HL-60 (cell line): ENCODE results near the gene DGKH.

Source experiments
- DNase-seq, 2 experiments: peaks; one replicate each; pipeline ENCODE4 v3.0.0-alpha.2; 2010 to 2020; ENCODE audit warnings: low read depth in 1 of 2, low spot score in 1 of 2
- H3K27ac ChIP-seq: fragments of 250-450 bp; sonication (Bioruptor Pico); replicated peaks from 2 replicates; pipeline ENCODE4 v1.5.1; 2020; ENCODE audit warnings: mild to moderate bottlenecking, moderate library complexity
- H3K27me3 ChIP-seq: fragments of 250-450 bp; sonication (Bioruptor Pico); 2 replicates; pipeline ENCODE4 v1.5.1; 2021; ENCODE audit warnings: mild to moderate bottlenecking, moderate library complexity; ENCODE audit not compliant: insufficient read depth, poor library complexity, severe bottlenecking
- H3K4me3 ChIP-seq: replicated peaks from 2 replicates; pipeline ENCODE4 v1.5.1; 2011; ENCODE audit warnings: mild to moderate bottlenecking, control low read depth, low read length; ENCODE audit not compliant: insufficient read depth
- GABPA ChIP-seq: IDR thresholded peaks from 2 replicates; pipeline ENCODE4 v1.6.1; 2012; ENCODE audit warnings: low read depth
- POLR2AphosphoS5 ChIP-seq: IDR thresholded peaks from 2 replicates; pipeline ENCODE4 v1.6.1; 2012; ENCODE audit warnings: low read depth
- SPI1 ChIP-seq: IDR thresholded peaks from 2 replicates; pipeline ENCODE4 v1.6.1; 2012; ENCODE audit warnings: low read depth, mild to moderate bottlenecking, borderline replicate concordance
- TF ChIP-seq, protein P1 (sequence below): IDR thresholded peaks from 2 replicates; pipeline ENCODE4 v1.6.1; 2012; ENCODE audit warnings: low read depth; ENCODE audit not compliant: insufficient replicate concordance
- TF ChIP-seq, protein P2 (sequence below): IDR thresholded peaks from one replicate; pipeline ENCODE4 v1.5.1; 2011; ENCODE audit warnings: low read length, control low read depth, inconsistent platforms; ENCODE audit not compliant: insufficient read depth

DGKH gene

DNA sequence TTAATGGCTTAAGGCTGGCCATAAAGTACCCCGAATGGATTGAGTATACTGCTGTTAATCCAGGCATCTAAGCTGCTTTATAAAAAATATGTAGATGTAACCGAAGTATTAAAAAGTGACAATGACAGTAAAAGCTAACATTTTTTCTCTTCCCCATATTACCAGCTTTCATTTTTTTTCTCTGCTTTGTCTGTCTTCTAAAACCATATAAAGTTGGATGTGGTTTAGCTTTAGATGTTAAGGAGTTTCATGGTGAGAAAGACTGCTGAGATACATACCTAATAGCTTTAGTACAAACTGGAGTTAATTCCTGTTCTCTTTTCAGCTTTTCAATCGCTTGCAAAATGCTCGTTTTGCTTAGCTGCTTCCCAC, 224.3 kb downstream of the DGKH start:
- TF ChIP-seq SPI1, result no peak
- TF ChIP-seq POLR2AphosphoS5, result no peak
- TF ChIP-seq, protein P1, sequence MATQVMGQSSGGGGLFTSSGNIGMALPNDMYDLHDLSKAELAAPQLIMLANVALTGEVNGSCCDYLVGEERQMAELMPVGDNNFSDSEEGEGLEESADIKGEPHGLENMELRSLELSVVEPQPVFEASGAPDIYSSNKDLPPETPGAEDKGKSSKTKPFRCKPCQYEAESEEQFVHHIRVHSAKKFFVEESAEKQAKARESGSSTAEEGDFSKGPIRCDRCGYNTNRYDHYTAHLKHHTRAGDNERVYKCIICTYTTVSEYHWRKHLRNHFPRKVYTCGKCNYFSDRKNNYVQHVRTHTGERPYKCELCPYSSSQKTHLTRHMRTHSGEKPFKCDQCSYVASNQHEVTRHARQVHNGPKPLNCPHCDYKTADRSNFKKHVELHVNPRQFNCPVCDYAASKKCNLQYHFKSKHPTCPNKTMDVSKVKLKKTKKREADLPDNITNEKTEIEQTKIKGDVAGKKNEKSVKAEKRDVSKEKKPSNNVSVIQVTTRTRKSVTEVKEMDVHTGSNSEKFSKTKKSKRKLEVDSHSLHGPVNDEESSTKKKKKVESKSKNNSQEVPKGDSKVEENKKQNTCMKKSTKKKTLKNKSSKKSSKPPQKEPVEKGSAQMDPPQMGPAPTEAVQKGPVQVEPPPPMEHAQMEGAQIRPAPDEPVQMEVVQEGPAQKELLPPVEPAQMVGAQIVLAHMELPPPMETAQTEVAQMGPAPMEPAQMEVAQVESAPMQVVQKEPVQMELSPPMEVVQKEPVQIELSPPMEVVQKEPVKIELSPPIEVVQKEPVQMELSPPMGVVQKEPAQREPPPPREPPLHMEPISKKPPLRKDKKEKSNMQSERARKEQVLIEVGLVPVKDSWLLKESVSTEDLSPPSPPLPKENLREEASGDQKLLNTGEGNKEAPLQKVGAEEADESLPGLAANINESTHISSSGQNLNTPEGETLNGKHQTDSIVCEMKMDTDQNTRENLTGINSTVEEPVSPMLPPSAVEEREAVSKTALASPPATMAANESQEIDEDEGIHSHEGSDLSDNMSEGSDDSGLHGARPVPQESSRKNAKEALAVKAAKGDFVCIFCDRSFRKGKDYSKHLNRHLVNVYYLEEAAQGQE, result no peak
- TF ChIP-seq GABPA, result no peak
- TF ChIP-seq, protein P2, sequence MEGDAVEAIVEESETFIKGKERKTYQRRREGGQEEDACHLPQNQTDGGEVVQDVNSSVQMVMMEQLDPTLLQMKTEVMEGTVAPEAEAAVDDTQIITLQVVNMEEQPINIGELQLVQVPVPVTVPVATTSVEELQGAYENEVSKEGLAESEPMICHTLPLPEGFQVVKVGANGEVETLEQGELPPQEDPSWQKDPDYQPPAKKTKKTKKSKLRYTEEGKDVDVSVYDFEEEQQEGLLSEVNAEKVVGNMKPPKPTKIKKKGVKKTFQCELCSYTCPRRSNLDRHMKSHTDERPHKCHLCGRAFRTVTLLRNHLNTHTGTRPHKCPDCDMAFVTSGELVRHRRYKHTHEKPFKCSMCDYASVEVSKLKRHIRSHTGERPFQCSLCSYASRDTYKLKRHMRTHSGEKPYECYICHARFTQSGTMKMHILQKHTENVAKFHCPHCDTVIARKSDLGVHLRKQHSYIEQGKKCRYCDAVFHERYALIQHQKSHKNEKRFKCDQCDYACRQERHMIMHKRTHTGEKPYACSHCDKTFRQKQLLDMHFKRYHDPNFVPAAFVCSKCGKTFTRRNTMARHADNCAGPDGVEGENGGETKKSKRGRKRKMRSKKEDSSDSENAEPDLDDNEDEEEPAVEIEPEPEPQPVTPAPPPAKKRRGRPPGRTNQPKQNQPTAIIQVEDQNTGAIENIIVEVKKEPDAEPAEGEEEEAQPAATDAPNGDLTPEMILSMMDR, result no peak
- Histone ChIP-seq H3K4me3 (peak overlapping the region; percentile 74), H3K27me3 (no peaks in the 10 kb centered on the region), H3K27ac (peak overlapping the region; percentile 85)
- no peak for DNase-seq

DNA sequence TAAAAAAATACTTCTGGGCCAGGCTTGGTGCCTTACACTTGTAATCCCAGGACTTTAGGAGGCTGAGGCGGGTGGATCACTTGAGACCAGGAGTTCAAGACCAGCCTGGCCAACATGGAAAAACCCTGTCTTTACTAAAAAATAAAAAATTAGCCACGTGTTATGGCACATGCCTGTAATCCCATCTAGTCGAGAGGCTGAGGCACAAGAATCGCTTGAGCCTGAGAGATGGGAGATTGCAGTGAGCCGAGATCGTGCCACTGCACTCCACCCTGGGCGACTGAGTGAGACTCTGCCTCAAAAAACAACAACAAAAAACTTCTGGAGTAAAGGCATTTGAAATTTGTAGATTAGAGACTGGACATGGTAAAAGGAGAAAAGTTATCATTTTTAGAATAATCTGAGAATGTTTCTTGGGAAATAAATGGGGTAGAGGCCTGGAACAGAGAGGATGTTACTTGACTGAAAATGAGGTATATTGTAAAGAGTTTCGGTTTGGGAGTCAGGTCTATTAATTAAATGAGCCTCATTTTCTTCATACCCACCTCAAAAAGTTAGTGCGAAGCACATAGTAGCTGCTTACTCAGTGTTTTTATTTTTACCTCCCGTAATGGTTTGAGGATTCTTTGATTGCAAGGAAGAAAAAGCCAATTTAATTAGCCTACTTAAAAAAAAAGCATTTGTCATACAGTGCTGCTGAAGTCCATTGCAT, 226.1 kb downstream of the DGKH start:
- no peak for DNase-seq
- no peak overlapping the region for H3K27ac ChIP-seq
- no peak overlapping the region for H3K4me3 ChIP-seq
- no peaks in the 10 kb centered on the region for H3K27me3 ChIP-seq
- TF ChIP-seq GABPA (no peak), POLR2AphosphoS5 (no peak), SPI1 (no peak)
- TF ChIP-seq, protein P1, result no peak
- TF ChIP-seq, protein P2, result no peak

DNA sequence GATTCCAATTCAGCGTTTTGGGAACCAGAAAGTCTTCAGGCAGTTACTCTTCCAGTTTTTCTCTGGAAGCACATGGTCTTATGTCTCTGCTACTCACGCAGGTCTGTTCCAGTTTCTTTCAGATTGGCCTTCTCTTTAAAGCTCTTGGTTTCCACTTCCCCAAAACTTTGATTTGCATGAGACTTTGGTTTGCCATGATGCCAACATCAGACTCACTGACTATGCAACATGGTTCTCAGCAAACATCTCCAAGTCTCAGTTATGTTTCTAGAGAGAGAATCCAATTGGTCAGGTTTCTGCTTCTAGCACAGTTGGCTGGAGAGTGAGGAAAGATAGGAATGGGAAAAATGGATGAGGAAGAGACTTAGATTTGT, 226.6 kb downstream of the DGKH start:
- Histone ChIP-seq H3K4me3 (no peak overlapping the region), H3K27ac (no peak overlapping the region), H3K27me3 (no peaks in the 10 kb centered on the region)
- DNase-seq, result peak in 1 of 2 experiments; percentile 61
- TF ChIP-seq POLR2AphosphoS5 (no peak), SPI1 (peak; percentile 94)
- TF ChIP-seq, protein P2, result no peak

DNA sequence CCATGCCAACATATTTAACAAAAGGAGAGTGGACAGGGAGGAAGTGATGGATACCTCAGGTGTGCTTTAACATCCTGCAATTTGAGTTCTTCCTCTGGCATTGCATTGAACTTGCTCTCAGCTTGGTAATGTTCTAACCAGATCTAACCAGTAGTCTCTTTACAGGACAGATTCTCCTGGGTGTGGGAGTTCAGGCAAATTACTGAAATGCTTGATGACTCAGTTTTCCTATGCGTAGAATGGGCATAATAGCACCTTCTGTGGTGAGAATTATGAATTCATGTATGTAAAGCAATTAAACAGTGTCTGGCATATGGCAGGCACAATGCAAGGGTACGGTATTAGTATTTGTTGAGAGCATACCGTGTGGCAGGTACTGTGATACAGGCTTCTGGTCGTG, 227.1 kb downstream of the DGKH start:
- no peak for TF ChIP-seq POLR2AphosphoS5
- TF ChIP-seq, protein P1, result no peak
- no peak for TF ChIP-seq SPI1
- H3K27me3 ChIP-seq, result no peaks in the 10 kb centered on the region
- no peak for DNase-seq
- no peak overlapping the region for H3K27ac ChIP-seq
- H3K4me3 ChIP-seq, result no peak overlapping the region
